K562 (cell line): ENCODE measurements around the gene CSF1. TPM values are rescaled to one million over a fixed set of nuclear protein-coding genes. Genes with fewer than 3 reads are reported as not detected.

Experiments used
- ATAC-seq: fragments of 200-7000 bp; cut with Tn5 transposase; 3 replicates; pipeline ENCODE4 v1.9.1; 2020; ENCODE audit warnings: moderate library complexity
- BruUV-seq: library from RNA; stranded (reverse); fragments of 400-500 nt; replicated peaks from 2 replicates; lab custom pipeline; 2021; lab: Mats Ljungman, UMichigan
- CTCF ChIA-PET: fragments of 300-600 bp; formaldehyde crosslinking; extraction: SDS; loops from one replicate; lab custom pipeline; 2021; ENCODE audit warnings: low intra/inter-chr PET ratio; lab: Yijun Ruan, JAX
- POLR2A ChIA-PET: fragments of 300-600, 350-650 bp; sonication (Branson Sonifier 250); formaldehyde crosslinking; extraction: SDS; loops from one replicate; lab custom pipeline; 2021; ENCODE audit warnings: antibody characterized with exemption, inconsistent platforms; lab: Yijun Ruan, JAX
- DNase-seq, 4 experiments: peaks; one replicate each; pipeline versions ENCODE4 v3.0.0 to v3.0.0-alpha.2; 2011 to 2018; ENCODE audit warnings: low spot score in 3 of 4, mixed read lengths in 3 of 4; ENCODE audit errors: extremely low read depth in 1 of 4
- FAIRE-seq: peaks from 2 replicates; lab custom pipeline; 2011; peaks lifted over from hg19 to GRCh38; lab: Jason Lieb, UNC
- H2AFZ ChIP-seq: 2 replicates; pipeline ENCODE4 v1.6.0; 2011; ENCODE audit warnings: low read depth, low read length, control low read depth, inconsistent platforms
- H3K27ac ChIP-seq: fragments of 200-600 bp; 3 replicates; pipeline ENCODE4 v1.8.0; 2011; ENCODE audit warnings: low read depth, mild to moderate bottlenecking, control low read depth, inconsistent platforms, low read length, moderate library complexity, mixed read lengths; ENCODE audit errors: extremely low read depth
- H3K27me3 ChIP-seq, 2 experiments: fragments of 300-600 bp in 1 of 2; 2 replicates in 1 of 2; 3 replicates in 1 of 2; pipeline versions ENCODE4 v1.6.0 to v1.8.0; 2011; ENCODE audit warnings: inconsistent platforms in 2 of 2, low read length in 2 of 2, mild to moderate bottlenecking in 1 of 2, mixed read lengths in 1 of 2, moderate library complexity in 1 of 2; ENCODE audit not compliant: control insufficient read depth in 2 of 2, insufficient read depth in 2 of 2
- H3K36me3 ChIP-seq: fragments of 300-600 bp; 3 replicates; pipeline ENCODE4 v1.8.0; 2011; ENCODE audit warnings: mild to moderate bottlenecking, low read length, inconsistent platforms; ENCODE audit not compliant: control insufficient read depth, insufficient read depth
- H3K4me1 ChIP-seq, 2 experiments: fragments of 200-600 bp in 1 of 2; replicated peaks in 1 of 2; 2 replicates in 1 of 2; 3 replicates in 1 of 2; pipeline versions ENCODE4 v1.5.1 to v1.8.0; 2011; ENCODE audit warnings: inconsistent platforms in 2 of 2, low read length in 2 of 2, mild to moderate bottlenecking in 1 of 2, mixed read lengths in 1 of 2, moderate library complexity in 1 of 2; ENCODE audit not compliant: control insufficient read depth in 2 of 2, insufficient read depth in 2 of 2
- H3K4me2 ChIP-seq: 2 replicates; pipeline ENCODE4 v1.6.1; 2011; ENCODE audit warnings: low read length, control low read depth, inconsistent platforms, mixed read lengths; ENCODE audit not compliant: insufficient read depth
- H3K4me3 ChIP-seq: fragments of 200-600 bp; sonication (generic), shearing (Covaris generic); 2 replicates; pipeline ENCODE4 v1.5.1; 2016; ENCODE audit warnings: control low read depth, inconsistent platforms
- H3K79me2 ChIP-seq: fragments of 200-600 bp; 3 replicates; pipeline ENCODE4 v1.8.0; 2011; ENCODE audit warnings: low read length, inconsistent platforms; ENCODE audit not compliant: control insufficient read depth, insufficient read depth
- H3K9ac ChIP-seq, 2 experiments: 2 replicates each; pipeline versions ENCODE4 v1.6.0 to v1.6.1; 2011; ENCODE audit warnings: low read depth in 2 of 2, low read length in 2 of 2, control low read depth in 1 of 2, inconsistent platforms in 1 of 2, mild to moderate bottlenecking in 1 of 2, mixed read lengths in 1 of 2; ENCODE audit not compliant: insufficient read depth in 1 of 2
- H3K9me1 ChIP-seq: one replicate; pipeline ENCODE4 v1.6.0; 2011; ENCODE audit warnings: inconsistent platforms, mild to moderate bottlenecking, low read length, moderate library complexity; ENCODE audit not compliant: control insufficient read depth, insufficient read depth
- H3K9me3 ChIP-seq: replicated peaks from 2 replicates; pipeline ENCODE4 v1.5.1; 2011; ENCODE audit warnings: low read depth, low read length, inconsistent platforms; ENCODE audit not compliant: control insufficient read depth, insufficient read depth
- H4K20me1 ChIP-seq: replicated peaks from 2 replicates; pipeline ENCODE4 v1.6.1; 2011; ENCODE audit warnings: low read length, inconsistent platforms, mixed read lengths; ENCODE audit not compliant: control insufficient read depth, insufficient read depth
- JUND ChIP-seq, 2 experiments: IDR thresholded peaks; 2 replicates in 1 of 2; 3 replicates in 1 of 2; pipeline ENCODE4 v1.6.1; 2011; ENCODE audit warnings: borderline replicate concordance in 2 of 2, low read depth in 2 of 2, low read length in 2 of 2, improper control_type of control experiment in 1 of 2, missing biosample characterization in 1 of 2, missing genetic modification characterization in 1 of 2, missing genetic modification reagents in 1 of 2
- NFATC3 ChIP-seq: fragments of 450-650 bp; IDR thresholded peaks from 2 replicates; pipeline ENCODE4 v1.6.1; 2017; ENCODE audit warnings: mild to moderate bottlenecking
- SMAD3 ChIP-seq: fragments of 450-650 bp; formaldehyde crosslinking; conservative IDR thresholded peaks from 2 replicates; pipeline ENCODE4 v1.4.0; 2020; ENCODE audit warnings: mild to moderate bottlenecking
- ZSCAN29 ChIP-seq: fragments of 450-650 bp; IDR thresholded peaks from 2 replicates; pipeline ENCODE4 v1.6.1; 2017
- WGBS: fragments of 100-300 bp; shearing (Covaris generic); methylation state at CpG from one replicate; pipeline ENCODE4 v1.1.6; 2016; ENCODE audit warnings: low coverage, mixed read lengths; ENCODE audit not compliant: insufficient coverage; ENCODE audit errors: missing lambda C conversion rate; 5-methylcytosine and 5-hydroxymethylcytosine counted together
- in situ Hi-C: fragments of 300-500 bp; cut with MboI; formaldehyde crosslinking; loops from 4 replicates; pipeline ENCODE4 v1.15.0; 2018; ENCODE audit warnings: inconsistent platforms, mixed read lengths
- intact Hi-C: fragments of 100-400 bp; cut with micrococcal nuclease; formaldehyde crosslinking; loops from 2 replicates; pipeline ENCODE4 v1.14.2; 2022
- polyA plus RNA-seq, 8 experiments: library from polyadenylated mRNA; depleted of rRNA in 4 of 8; stranded (reverse) in 5 of 8; unstranded in 3 of 8; fragments of >200 nt; fragmentation: Nextera tagmentation in 2 of 8; fragmentation: Illumina TruSeq in 1 of 8; extraction: Ambion mirVana in 2 of 8; extraction: Trizol in 1 of 8; gene quantifications; 2 replicates each; pipeline versions ENCODE4 v1.2.1 to v1.2.3, GENCODE V29; 2011 to 2014; ENCODE audit warnings: inconsistent platforms in 1 of 8, missing spikeins in 1 of 8
- total RNA-seq, 7 experiments: library from RNA; depleted of rRNA in 6 of 7; stranded (reverse); fragments of >200 nt in 6 of 7; fragmentation: Illumina TruSeq in 2 of 7; extraction: Trizol in 2 of 7; gene quantifications; 2 replicates each; pipeline versions ENCODE4 v1.2.1 to v1.2.3, GENCODE V29; 2011 to 2021; ENCODE audit warnings: low replicate concordance in 1 of 7
- TF ChIP-seq, protein P1 (sequence below), 2 experiments: fragments of 150-350 bp in 1 of 2; IDR thresholded peaks; 2 replicates each; pipeline ENCODE4 v1.6.1; 2012 to 2016; ENCODE audit warnings: low read depth in 2 of 2, low read length in 2 of 2, mild to moderate bottlenecking in 1 of 2, moderate library complexity in 1 of 2

The CSF1 gene
- total and polyA plus RNA-seq, 9 of the 15 experiments (the other 6 are each of a cell fraction or from before 2014, with no cell fraction given) = 0.18 to 11.8 (median 2.8) TPM

DNA sequence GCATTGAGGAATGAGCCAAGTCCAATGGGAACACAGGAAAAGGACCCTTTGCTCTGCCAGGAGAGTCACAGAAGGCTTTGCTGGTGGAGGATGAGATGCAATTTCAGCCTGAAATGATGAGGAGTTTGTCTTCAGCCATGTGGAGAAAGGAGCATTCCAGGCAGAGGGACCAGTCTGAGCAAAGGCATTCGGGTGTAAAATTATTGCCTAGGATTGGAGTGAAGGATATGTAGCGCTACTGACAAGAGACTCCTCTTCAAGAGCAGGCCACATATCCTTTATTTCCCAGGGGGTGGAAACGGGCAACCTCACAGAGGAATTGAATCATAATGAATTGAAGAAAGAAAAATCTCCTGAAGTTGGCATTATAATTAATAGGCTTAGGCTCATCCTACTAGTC lies 1.1 kb upstream of the CSF1 start:
- WGBS = 63% methylated on average over 3 of the region's 3 CpGs
- Histone ChIP-seq H3K36me3 (no peaks in the 10 kb centered on the region), H3K27me3 (no peaks in the 10 kb centered on the region), H3K9ac (no peak overlapping the region), H3K79me2 (peaks cover 21% of the 10 kb centered on the region), H2AFZ (no peak overlapping the region), H3K9me1 (no peaks in the 10 kb centered on the region), H3K27ac (no peak overlapping the region), H3K9me3 (no peaks in the 10 kb centered on the region), H3K4me2 (no peak overlapping the region), H3K4me3 (no peak overlapping the region), H4K20me1 (no peaks in the 10 kb centered on the region), H3K4me1 (peaks cover 30 to 37% of the 10 kb centered on the region in 2 experiments)
- ATAC-seq (no peak), DNase-seq (no peak), FAIRE-seq (no peak)
- ChIA-PET POLR2A (interaction anchor here (0.9 to 1.9 kb wide), 2 partner anchors 12 to 29 kb away, joined by 4 to 7 read pairs; no protein-coding TSS in a partner anchor), CTCF (interaction anchor here (1.4 kb wide), 1 partner anchor 132 kb away, joined by 4 read pairs; no protein-coding TSS in a partner anchor)
- TF ChIP-seq SMAD3 (CRISPR knock-in tag) = no peak
- TF ChIP-seq, protein P1, sequence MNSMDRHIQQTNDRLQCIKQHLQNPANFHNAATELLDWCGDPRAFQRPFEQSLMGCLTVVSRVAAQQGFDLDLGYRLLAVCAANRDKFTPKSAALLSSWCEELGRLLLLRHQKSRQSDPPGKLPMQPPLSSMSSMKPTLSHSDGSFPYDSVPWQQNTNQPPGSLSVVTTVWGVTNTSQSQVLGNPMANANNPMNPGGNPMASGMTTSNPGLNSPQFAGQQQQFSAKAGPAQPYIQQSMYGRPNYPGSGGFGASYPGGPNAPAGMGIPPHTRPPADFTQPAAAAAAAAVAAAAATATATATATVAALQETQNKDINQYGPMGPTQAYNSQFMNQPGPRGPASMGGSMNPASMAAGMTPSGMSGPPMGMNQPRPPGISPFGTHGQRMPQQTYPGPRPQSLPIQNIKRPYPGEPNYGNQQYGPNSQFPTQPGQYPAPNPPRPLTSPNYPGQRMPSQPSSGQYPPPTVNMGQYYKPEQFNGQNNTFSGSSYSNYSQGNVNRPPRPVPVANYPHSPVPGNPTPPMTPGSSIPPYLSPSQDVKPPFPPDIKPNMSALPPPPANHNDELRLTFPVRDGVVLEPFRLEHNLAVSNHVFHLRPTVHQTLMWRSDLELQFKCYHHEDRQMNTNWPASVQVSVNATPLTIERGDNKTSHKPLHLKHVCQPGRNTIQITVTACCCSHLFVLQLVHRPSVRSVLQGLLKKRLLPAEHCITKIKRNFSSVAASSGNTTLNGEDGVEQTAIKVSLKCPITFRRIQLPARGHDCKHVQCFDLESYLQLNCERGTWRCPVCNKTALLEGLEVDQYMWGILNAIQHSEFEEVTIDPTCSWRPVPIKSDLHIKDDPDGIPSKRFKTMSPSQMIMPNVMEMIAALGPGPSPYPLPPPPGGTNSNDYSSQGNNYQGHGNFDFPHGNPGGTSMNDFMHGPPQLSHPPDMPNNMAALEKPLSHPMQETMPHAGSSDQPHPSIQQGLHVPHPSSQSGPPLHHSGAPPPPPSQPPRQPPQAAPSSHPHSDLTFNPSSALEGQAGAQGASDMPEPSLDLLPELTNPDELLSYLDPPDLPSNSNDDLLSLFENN (IDR thresholded peaks at IDR 0.05; ENCODE audit: low read depth in 2 of 2, low read length in 2 of 2) = no peak
- no peak for TF ChIP-seq ZSCAN29
- no peak for TF ChIP-seq JUND (IDR thresholded peaks at IDR 0.05; ENCODE audit: borderline replicate concordance, low read depth, low read length)
- TF ChIP-seq JUND (tag; IDR thresholded peaks at IDR 0.05; ENCODE audit: borderline replicate concordance, low read depth, low read length) = 0 out of 3 replicates have a peak, but pooled peaks have one; percentile 3
- no peak for TF ChIP-seq NFATC3
- in situ Hi-C loops = no loop called here
- no TSS peak for BruUV-seq
- intact Hi-C loops = no loop called here
